ENCODE data around the gene LENEP.
"Not testable (repeated sequence)": the region's sequence is repeated elsewhere in the genome, so short reads cannot be mapped to it uniquely, and the experiment has no call there.

DNA sequence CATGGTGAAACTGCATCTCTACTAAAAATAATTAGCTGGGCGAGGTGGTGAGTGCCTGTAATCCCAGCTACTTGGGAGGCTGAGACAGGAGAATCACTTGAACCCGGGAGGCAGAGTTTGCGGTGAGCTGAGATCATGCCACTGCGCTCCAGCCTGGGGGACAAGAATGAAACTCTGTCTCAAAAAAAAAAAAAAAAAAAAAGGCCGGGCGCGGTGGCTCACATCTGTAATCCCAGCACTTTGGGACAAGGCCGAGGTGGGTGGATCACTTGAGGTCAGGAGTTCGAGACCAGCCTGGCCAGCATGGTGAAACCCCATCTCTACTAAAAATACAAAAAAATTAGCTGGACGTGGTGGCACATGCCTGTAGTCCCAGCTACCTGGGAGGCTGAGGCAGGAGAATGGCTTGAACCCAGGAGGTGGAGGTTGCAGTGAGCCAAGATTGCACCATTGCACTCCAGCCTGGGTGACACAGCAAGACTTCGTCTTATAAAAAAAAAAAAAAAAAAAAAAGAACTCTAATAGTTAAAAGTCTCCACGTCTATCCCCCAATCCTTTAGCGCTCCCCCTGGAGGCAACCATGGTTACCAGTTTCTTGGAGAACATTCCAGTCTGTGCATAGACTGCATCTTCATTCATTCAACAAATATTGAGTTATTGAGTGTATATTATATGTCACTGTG, 2.1 kb downstream of the LENEP start:
- TF ChIP-seq, protein P1, sequence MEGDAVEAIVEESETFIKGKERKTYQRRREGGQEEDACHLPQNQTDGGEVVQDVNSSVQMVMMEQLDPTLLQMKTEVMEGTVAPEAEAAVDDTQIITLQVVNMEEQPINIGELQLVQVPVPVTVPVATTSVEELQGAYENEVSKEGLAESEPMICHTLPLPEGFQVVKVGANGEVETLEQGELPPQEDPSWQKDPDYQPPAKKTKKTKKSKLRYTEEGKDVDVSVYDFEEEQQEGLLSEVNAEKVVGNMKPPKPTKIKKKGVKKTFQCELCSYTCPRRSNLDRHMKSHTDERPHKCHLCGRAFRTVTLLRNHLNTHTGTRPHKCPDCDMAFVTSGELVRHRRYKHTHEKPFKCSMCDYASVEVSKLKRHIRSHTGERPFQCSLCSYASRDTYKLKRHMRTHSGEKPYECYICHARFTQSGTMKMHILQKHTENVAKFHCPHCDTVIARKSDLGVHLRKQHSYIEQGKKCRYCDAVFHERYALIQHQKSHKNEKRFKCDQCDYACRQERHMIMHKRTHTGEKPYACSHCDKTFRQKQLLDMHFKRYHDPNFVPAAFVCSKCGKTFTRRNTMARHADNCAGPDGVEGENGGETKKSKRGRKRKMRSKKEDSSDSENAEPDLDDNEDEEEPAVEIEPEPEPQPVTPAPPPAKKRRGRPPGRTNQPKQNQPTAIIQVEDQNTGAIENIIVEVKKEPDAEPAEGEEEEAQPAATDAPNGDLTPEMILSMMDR (IDR thresholded peaks at IDR 0.05) = peak in 5 of 7 experiments; percentile 19 to 51 (median 42)
- not testable (repeated sequence) for TF ChIP-seq POLR2A (IDR thresholded peaks at IDR 0.05)
